HG03039 (cell line): ENCODE data around the gene LIFR.
A peak's percentile ranks its signal among the peaks of the same experiment; 100 is the strongest.

Source experiments
- ATAC-seq: cut with Tn5 transposase; IDR thresholded peaks from one replicate; pipeline ENCODE4 v1.9.1; 2021; ENCODE audit warnings: mild to moderate bottlenecking, moderate library complexity; ENCODE audit not compliant: unreplicated experiment

Gene LIFR

GRCh38 chr5:38468202-38468673 lies 88.2 kb downstream of the LIFR start:
- ATAC-seq = no peak

- no peak for ATAC-seq
Measured at GRCh38 chr5:38467353-38468040, 88.9 kb downstream of the LIFR start.

- no peak for ATAC-seq
Measured at GRCh38 chr5:38466424-38467189, 89.8 kb downstream of the LIFR start.

- no peak for ATAC-seq
Measured at GRCh38 chr5:38465702-38466423, 90.6 kb downstream of the LIFR start.

GRCh38 chr5:38465061-38465460 lies 91.4 kb downstream of the LIFR start:
- ATAC-seq = no peak

- no peak for ATAC-seq
Measured at GRCh38 chr5:38463634-38464521, 92.6 kb downstream of the LIFR start.

- no peak for ATAC-seq
Measured at GRCh38 chr5:38462976-38463633, 93.3 kb downstream of the LIFR start.

- no peak for ATAC-seq
Measured at GRCh38 chr5:38458174-38458573, 98.3 kb downstream of the LIFR start.

- no peak for ATAC-seq
Measured at GRCh38 chr5:38456657-38457399, 99.6 kb downstream of the LIFR start.

GRCh38 chr5:38455796-38456330 lies 100.6 kb downstream of the LIFR start:
- ATAC-seq = no peak

- ATAC-seq = no peak
Measured at GRCh38 chr5:38453921-38454320, 102.5 kb downstream of the LIFR start.

GRCh38 chr5:38453506-38453905 lies 102.9 kb downstream of the LIFR start:
- ATAC-seq = peak; percentile 98

- ATAC-seq = no peak
Measured at GRCh38 chr5:38452201-38452600, 104.2 kb downstream of the LIFR start.

GRCh38 chr5:38451074-38451725 lies 105.2 kb downstream of the LIFR start:
- no peak for ATAC-seq

GRCh38 chr5:38450627-38451026 lies 105.8 kb downstream of the LIFR start:
- ATAC-seq = no peak

GRCh38 chr5:38448568-38449350 lies 107.7 kb downstream of the LIFR start:
- ATAC-seq = no peak

- no peak for ATAC-seq
Measured at GRCh38 chr5:38447786-38448185, 108.7 kb downstream of the LIFR start.

- ATAC-seq = no peak
Measured at GRCh38 chr5:38447056-38447455, 109.4 kb downstream of the LIFR start.
